GM12864 (cell line): ENCODE data around the gene RNF11.

ENCODE experiments used
- DNase-seq: peaks from one replicate; pipeline ENCODE4 v3.0.0-alpha.2; 2011; ENCODE audit warnings: low read depth
- H3K4me3 ChIP-seq: 2 replicates; pipeline ENCODE4 v1.5.1; 2011; ENCODE audit warnings: mild to moderate bottlenecking, low read depth, low read length, control low read depth
- CTCF ChIP-seq: IDR thresholded peaks from 2 replicates; pipeline ENCODE4 v1.5.1; 2011; ENCODE audit warnings: low read depth, mild to moderate bottlenecking, moderate library complexity, low read length, control low read depth, inconsistent platforms; ENCODE audit errors: missing control alignments

RNF11 gene

GRCh38 chr1:51302270-51302669 lies 66.2 kb downstream of the RNF11 start:
- no peak for TF ChIP-seq CTCF
- DNase-seq = no peak
- no peak overlapping the region for H3K4me3 ChIP-seq

GRCh38 chr1:51302746-51303145 lies 66.7 kb downstream of the RNF11 start:
- TF ChIP-seq CTCF = no peak
- H3K4me3 ChIP-seq = no peak overlapping the region
- no peak for DNase-seq

GRCh38 chr1:51303315-51303714 lies 67.2 kb downstream of the RNF11 start:
- DNase-seq = no peak
- no peak for TF ChIP-seq CTCF
- H3K4me3 ChIP-seq = no peak overlapping the region

GRCh38 chr1:51303751-51304251 lies 67.7 kb downstream of the RNF11 start:
- TF ChIP-seq CTCF = no peak
- no peak overlapping the region for H3K4me3 ChIP-seq
- no peak for DNase-seq

GRCh38 chr1:51304360-51304759 lies 68.3 kb downstream of the RNF11 start:
- no peak for TF ChIP-seq CTCF
- no peak for DNase-seq
- no peak overlapping the region for H3K4me3 ChIP-seq

- DNase-seq = no peak
- TF ChIP-seq CTCF = no peak
- no peak overlapping the region for H3K4me3 ChIP-seq
Observed at GRCh38 chr1:51305371-51305823, 69.3 kb downstream of the RNF11 start.

GRCh38 chr1:51306950-51307349 lies 70.9 kb downstream of the RNF11 start:
- no peak for TF ChIP-seq CTCF
- no peak overlapping the region for H3K4me3 ChIP-seq
- no peak for DNase-seq
